HEK293 (cell line): Measurements from ENCODE around the gene EDIL3.

Source experiments
- CTCF ChIA-PET: fragments of 350-600 bp; formaldehyde crosslinking; extraction: SDS; loops from one replicate; lab custom pipeline; 2021; ENCODE audit warnings: antibody characterized with exemption; lab: Yijun Ruan, JAX
- POLR2A ChIA-PET: fragments of 300-600 bp; formaldehyde crosslinking; extraction: SDS; loops from one replicate; lab custom pipeline; 2020; ENCODE audit warnings: antibody characterized with exemption, inconsistent platforms; lab: Yijun Ruan, JAX
- H3K27ac ChIP-seq: fragments of 200-500 bp; sonication (Bioruptor generic); 2 replicates; pipeline ENCODE4 v1.5.1; 2014; ENCODE audit warnings: low read depth, low read length, control low read depth, inconsistent platforms; ENCODE audit errors: extremely low read depth
- H3K36me3 ChIP-seq, 2 experiments: fragments of 200-500 bp in 1 of 2; sonication (Bioruptor generic) in 1 of 2; 1 replicate in 1 of 2; 2 replicates in 1 of 2; pipeline ENCODE4 v1.5.1; 2014 to 2017; ENCODE audit warnings: inconsistent platforms in 2 of 2, low read length in 2 of 2; ENCODE audit not compliant: control insufficient read depth in 2 of 2, insufficient read depth in 1 of 2
- H3K4me1 ChIP-seq: fragments of 200-500 bp; sonication (Bioruptor generic); 2 replicates; pipeline ENCODE4 v1.5.1; 2014; ENCODE audit warnings: mild to moderate bottlenecking, low read length, inconsistent platforms; ENCODE audit not compliant: control insufficient read depth, insufficient read depth
- H3K4me3 ChIP-seq: 2 replicates; pipeline ENCODE4 v1.5.1; 2011; ENCODE audit warnings: low read depth, mild to moderate bottlenecking, control low read depth, low read length, moderate library complexity
- H3K9me3 ChIP-seq: fragments of 200-500 bp; sonication (Bioruptor generic); 2 replicates; pipeline ENCODE4 v1.5.1; 2014; ENCODE audit warnings: low read depth, low read length, inconsistent platforms; ENCODE audit not compliant: control insufficient read depth, insufficient read depth
- GLI4 ChIP-seq: fragments of 450-650 bp; formaldehyde crosslinking; IDR thresholded peaks from 2 replicates; pipeline ENCODE4 v1.5.1; 2016; ENCODE audit warnings: missing biosample characterization, missing genetic modification characterization
- GLIS1 ChIP-seq: fragments of 450-650 bp; formaldehyde crosslinking; IDR thresholded peaks from 2 replicates; pipeline ENCODE4 v1.5.1; 2016; ENCODE audit warnings: missing biosample characterization, missing genetic modification characterization
- HIC1 ChIP-seq: fragments of 450-650 bp; formaldehyde crosslinking; IDR thresholded peaks from 2 replicates; pipeline ENCODE4 v1.5.1; 2016; ENCODE audit warnings: missing biosample characterization, missing genetic modification characterization
- HOXD13 ChIP-seq: sonication (generic); formaldehyde crosslinking; IDR thresholded peaks from 2 replicates; pipeline ENCODE4 v1.8.0; 2022; ENCODE audit warnings: missing genetic modification reagents, borderline replicate concordance
- OVOL3 ChIP-seq: fragments of 450-650 bp; formaldehyde crosslinking; IDR thresholded peaks from 2 replicates; pipeline ENCODE4 v1.5.1; 2016; ENCODE audit warnings: missing biosample characterization, missing genetic modification characterization
- SP3 ChIP-seq: fragments of 450-650 bp; formaldehyde crosslinking; IDR thresholded peaks from 2 replicates; pipeline ENCODE4 v1.5.1; 2016; ENCODE audit warnings: missing biosample characterization, missing genetic modification characterization
- SP7 ChIP-seq: fragments of 450-650 bp; formaldehyde crosslinking; IDR thresholded peaks from 2 replicates; pipeline ENCODE4 v1.5.1; 2016; ENCODE audit warnings: missing biosample characterization, missing genetic modification characterization
- ZBTB48 ChIP-seq: fragments of 450-650 bp; formaldehyde crosslinking; IDR thresholded peaks from 2 replicates; pipeline ENCODE4 v1.5.1; 2016; ENCODE audit warnings: missing biosample characterization, missing genetic modification characterization
- ZFP69B ChIP-seq: fragments of 450-650 bp; formaldehyde crosslinking; IDR thresholded peaks from 2 replicates; pipeline ENCODE4 v1.5.1; 2016; ENCODE audit warnings: missing biosample characterization, missing genetic modification characterization
- ZNF114 ChIP-seq: fragments of 450-650 bp; formaldehyde crosslinking; IDR thresholded peaks from 2 replicates; pipeline ENCODE4 v1.5.0; 2017; ENCODE audit warnings: missing biosample characterization, missing genetic modification characterization
- ZNF211 ChIP-seq: fragments of 450-650 bp; formaldehyde crosslinking; IDR thresholded peaks from 2 replicates; pipeline ENCODE4 v1.5.1; 2016; ENCODE audit warnings: low read depth, missing biosample characterization, missing genetic modification characterization
- ZNF248 ChIP-seq: fragments of 450-650 bp; formaldehyde crosslinking; IDR thresholded peaks from 2 replicates; pipeline ENCODE4 v1.5.1; 2017; ENCODE audit warnings: missing biosample characterization, missing genetic modification characterization
- ZNF266 ChIP-seq: fragments of 450-650 bp; formaldehyde crosslinking; IDR thresholded peaks from 2 replicates; pipeline ENCODE4 v1.5.1; 2016; ENCODE audit warnings: missing biosample characterization, missing genetic modification characterization, low read depth
- ZNF529 ChIP-seq: fragments of 450-650 bp; formaldehyde crosslinking; IDR thresholded peaks from 2 replicates; pipeline ENCODE4 v1.5.1; 2017; ENCODE audit warnings: missing genetic modification characterization, missing biosample characterization; ENCODE audit not compliant: insufficient replicate concordance
- ZNF561 ChIP-seq: fragments of 450-650 bp; IDR thresholded peaks from 2 replicates; pipeline ENCODE4 v1.5.1; 2018; ENCODE audit warnings: missing biosample characterization, missing genetic modification characterization, borderline replicate concordance
- ZNF600 ChIP-seq: fragments of 450-650 bp; formaldehyde crosslinking; IDR thresholded peaks from 2 replicates; pipeline ENCODE4 v1.5.1; 2016; ENCODE audit warnings: missing biosample characterization, missing genetic modification characterization
- ZNF704 ChIP-seq: fragments of 450-650 bp; formaldehyde crosslinking; IDR thresholded peaks from 2 replicates; pipeline ENCODE4 v1.5.1; 2016; ENCODE audit warnings: missing biosample characterization, missing genetic modification characterization
- ZSCAN16 ChIP-seq: fragments of 450-650 bp; formaldehyde crosslinking; IDR thresholded peaks from 2 replicates; pipeline ENCODE4 v1.5.1; 2016; ENCODE audit warnings: missing biosample characterization, missing genetic modification characterization
- TF ChIP-seq, protein P1 (sequence below): fragments of 450-650 bp; formaldehyde crosslinking; IDR thresholded peaks from 2 replicates; pipeline ENCODE4 v1.5.1; 2016; ENCODE audit warnings: missing biosample characterization, missing genetic modification characterization, low read depth
- TF ChIP-seq, protein P2 (sequence below): fragments of 450-650 bp; IDR thresholded peaks from 2 replicates; pipeline ENCODE4 v1.5.1; 2018; ENCODE audit warnings: missing biosample characterization, mild to moderate bottlenecking, missing genetic modification characterization

EDIL3 gene

GRCh38 chr5:84218546-84218945, 166.1 kb downstream of the EDIL3 start:
- POLR2A ChIA-PET: no interaction called here
- H3K27ac ChIP-seq: no peak overlapping the region
- CTCF ChIA-PET: no interaction called here
- H3K4me1 ChIP-seq: no peaks in the 10 kb centered on the region
- no peak overlapping the region for H3K4me3 ChIP-seq
- H3K9me3 ChIP-seq: no peaks in the 10 kb centered on the region
- TF ChIP-seq, protein P1, sequence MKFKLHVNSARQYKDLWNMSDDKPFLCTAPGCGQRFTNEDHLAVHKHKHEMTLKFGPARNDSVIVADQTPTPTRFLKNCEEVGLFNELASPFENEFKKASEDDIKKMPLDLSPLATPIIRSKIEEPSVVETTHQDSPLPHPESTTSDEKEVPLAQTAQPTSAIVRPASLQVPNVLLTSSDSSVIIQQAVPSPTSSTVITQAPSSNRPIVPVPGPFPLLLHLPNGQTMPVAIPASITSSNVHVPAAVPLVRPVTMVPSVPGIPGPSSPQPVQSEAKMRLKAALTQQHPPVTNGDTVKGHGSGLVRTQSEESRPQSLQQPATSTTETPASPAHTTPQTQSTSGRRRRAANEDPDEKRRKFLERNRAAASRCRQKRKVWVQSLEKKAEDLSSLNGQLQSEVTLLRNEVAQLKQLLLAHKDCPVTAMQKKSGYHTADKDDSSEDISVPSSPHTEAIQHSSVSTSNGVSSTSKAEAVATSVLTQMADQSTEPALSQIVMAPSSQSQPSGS (tag by site-specific recombination): no peak
- TF ChIP-seq ZFP69B (tag by site-specific recombination) (no peak), ZNF248 (tag by site-specific recombination) (no peak), ZBTB48 (no peak), HOXD13 (CRISPR knock-in tag) (no peak), ZNF529 (no peak), ZNF211 (no peak), ZSCAN16 (tag by site-specific recombination) (no peak), OVOL3 (tag by site-specific recombination) (no peak), SP7 (tag by site-specific recombination) (no peak), SP3 (tag by site-specific recombination) (no peak), GLI4 (no peak), ZNF266 (no peak), HIC1 (tag by site-specific recombination) (no peak), ZNF600 (tag by site-specific recombination) (no peak)
- TF ChIP-seq, protein P2, sequence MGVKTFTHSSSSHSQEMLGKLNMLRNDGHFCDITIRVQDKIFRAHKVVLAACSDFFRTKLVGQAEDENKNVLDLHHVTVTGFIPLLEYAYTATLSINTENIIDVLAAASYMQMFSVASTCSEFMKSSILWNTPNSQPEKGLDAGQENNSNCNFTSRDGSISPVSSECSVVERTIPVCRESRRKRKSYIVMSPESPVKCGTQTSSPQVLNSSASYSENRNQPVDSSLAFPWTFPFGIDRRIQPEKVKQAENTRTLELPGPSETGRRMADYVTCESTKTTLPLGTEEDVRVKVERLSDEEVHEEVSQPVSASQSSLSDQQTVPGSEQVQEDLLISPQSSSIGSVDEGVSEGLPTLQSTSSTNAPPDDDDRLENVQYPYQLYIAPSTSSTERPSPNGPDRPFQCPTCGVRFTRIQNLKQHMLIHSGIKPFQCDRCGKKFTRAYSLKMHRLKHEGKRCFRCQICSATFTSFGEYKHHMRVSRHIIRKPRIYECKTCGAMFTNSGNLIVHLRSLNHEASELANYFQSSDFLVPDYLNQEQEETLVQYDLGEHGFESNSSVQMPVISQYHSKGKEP: no peak
- no peaks in the 10 kb centered on the region for H3K36me3 ChIP-seq

DNA sequence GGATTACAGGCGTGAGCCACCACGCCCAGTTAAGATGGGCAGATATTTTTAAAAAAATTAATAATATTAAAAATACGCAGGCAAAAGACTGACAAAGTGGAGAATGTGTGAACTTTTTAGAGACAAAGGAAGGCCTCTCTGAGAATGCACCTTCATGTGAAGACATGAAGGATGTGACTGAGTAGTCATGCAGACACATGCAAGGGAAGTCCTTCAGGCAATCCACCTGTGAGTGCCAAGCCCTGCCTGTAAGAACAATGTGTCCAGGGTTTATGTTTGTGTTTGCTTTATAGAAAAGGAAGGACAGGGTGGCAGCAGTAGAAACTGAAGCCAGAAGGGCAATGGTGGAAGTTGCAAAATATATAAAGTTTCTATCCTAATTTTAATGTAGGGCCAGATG, 169.2 kb downstream of the EDIL3 start:
- Histone ChIP-seq H3K36me3 (no peaks in the 10 kb centered on the region), H3K4me1 (no peaks in the 10 kb centered on the region), H3K27ac (no peak overlapping the region), H3K9me3 (no peaks in the 10 kb centered on the region), H3K4me3 (no peak overlapping the region)
- ChIA-PET CTCF (no interaction called here), POLR2A (no interaction called here)
- TF ChIP-seq ZNF561 (tag by site-specific recombination) (no peak), GLIS1 (tag by site-specific recombination) (no peak), ZNF114 (tag by site-specific recombination) (no peak)

DNA sequence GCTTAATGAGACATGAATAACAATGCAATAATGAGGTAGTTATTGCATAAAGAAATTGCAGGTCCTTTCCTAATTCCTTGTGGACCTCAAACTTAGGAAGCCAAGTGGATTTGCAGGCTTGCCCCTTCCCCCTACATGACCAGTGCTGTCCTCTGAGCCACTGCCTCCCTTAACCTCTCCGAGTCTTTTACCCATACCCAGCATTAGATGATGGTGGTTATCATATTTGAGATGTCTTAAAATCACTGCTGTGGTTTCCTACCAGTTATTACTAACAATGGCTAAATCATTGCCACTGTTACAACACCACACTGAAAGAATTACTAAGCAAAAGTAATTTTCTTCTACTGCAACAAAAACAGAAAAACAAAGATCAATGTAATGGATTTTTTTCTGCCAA, 170.8 kb downstream of the EDIL3 start:
- no peaks in the 10 kb centered on the region for H3K4me1 ChIP-seq
- H3K4me3 ChIP-seq: no peak overlapping the region
- H3K36me3 ChIP-seq: no peaks in the 10 kb centered on the region
- POLR2A ChIA-PET: no interaction called here
- CTCF ChIA-PET: no interaction called here
- no peaks in the 10 kb centered on the region for H3K9me3 ChIP-seq
- TF ChIP-seq ZNF704 (tag by site-specific recombination): no peak
- no peak overlapping the region for H3K27ac ChIP-seq
